ENCODE measurements around the gene DDOST. TPM values are rescaled to one million over a fixed set of nuclear protein-coding genes. Genes with fewer than 3 reads are reported as not detected.

DDOST gene
- total and polyA plus RNA-seq, 10 of the 15 experiments (the other 5 are each of a cell fraction or from before 2014, with no cell fraction given): 100 to 274 (median 201) TPM

GRCh38 chr1:20661207-20662109, at the start of gene DDOST (continued):
- TF ChIP-seq ATF2 (IDR thresholded peaks at IDR 0.05; ENCODE audit: low read length): no peak
- no peak for TF ChIP-seq TCF7 (IDR thresholded peaks at IDR 0.05; ENCODE audit: borderline replicate concordance)
- peak; percentile 78 for TF ChIP-seq PKNOX1 (IDR thresholded peaks at IDR 0.05)
- TF ChIP-seq IRF5 (IDR thresholded peaks at IDR 0.05; ENCODE audit: borderline replicate concordance): no peak
- TF ChIP-seq MYB (IDR thresholded peaks at IDR 0.05; ENCODE audit: borderline replicate concordance, low read depth, low read length): no peak
- TF ChIP-seq TARDBP (IDR thresholded peaks at IDR 0.05; ENCODE audit: borderline replicate concordance): no peak
- no peak for TF ChIP-seq EGR1 (IDR thresholded peaks at IDR 0.05; ENCODE audit: borderline replicate concordance in 1 of 2, low read depth in 2 of 2, low read length in 2 of 2)
- TF ChIP-seq RFX5 (IDR thresholded peaks at IDR 0.05; ENCODE audit: low read depth, low read length): peak; percentile 66
- no peak for TF ChIP-seq FOXK2 (IDR thresholded peaks at IDR 0.05)
- TF ChIP-seq CREB1 (IDR thresholded peaks at IDR 0.05; ENCODE audit: low read depth): peak; percentile 65; the same call in 1 of the 2 replicates
